Mesothelial cell of epicardium (in vitro differentiated cells): ENCODE data around the gene EZR. TPM values are rescaled to one million over a fixed set of nuclear protein-coding genes. Genes with fewer than 3 reads are reported as not detected.

ENCODE experiments used
- DNase-seq, 2 experiments: peaks; one replicate each; pipeline ENCODE4 v3.0.0; 2021; ENCODE audit warnings: low spot score in 2 of 2; ENCODE audit not compliant: unreplicated experiment in 2 of 2
- H3K27ac Mint-ChIP-seq: 2 replicates; pipeline ENCODE4 v1.8.0; 2021; ENCODE audit warnings: mixed read lengths
- H3K27me3 Mint-ChIP-seq: 2 replicates; pipeline ENCODE4 v1.8.0; 2021; ENCODE audit warnings: low read depth, mixed read lengths
- H3K36me3 Mint-ChIP-seq: 2 replicates; pipeline ENCODE4 v1.8.0; 2021; ENCODE audit warnings: mixed read lengths
- H3K4me1 Mint-ChIP-seq: 2 replicates; pipeline ENCODE4 v1.8.0; 2021; ENCODE audit warnings: mixed read lengths
- H3K4me3 Mint-ChIP-seq: 2 replicates; pipeline ENCODE4 v1.8.0; 2021; ENCODE audit warnings: mild to moderate bottlenecking, moderate library complexity, mixed read lengths
- H3K9me3 Mint-ChIP-seq: 2 replicates; pipeline ENCODE4 v1.8.0; 2021; ENCODE audit warnings: mixed read lengths
- total RNA-seq: library from RNA; stranded (reverse); gene quantifications from 3 replicates; pipeline ENCODE4 v1.2.1, GENCODE V29; 2021
- TF ChIP-seq, protein P1 (sequence below): fragments of 200-600 bp; sonication (generic); IDR thresholded peaks from one replicate; pipeline ENCODE4 v1.5.0; 2021; ENCODE audit warnings: antibody characterized with exemption; ENCODE audit not compliant: unreplicated experiment

Gene EZR
- total RNA-seq, 1 donor from 2014 or later = 195 TPM

GRCh38 chr6:158782432-158783166 is 36.6 kb downstream of the EZR start:
- TF ChIP-seq, protein P1, sequence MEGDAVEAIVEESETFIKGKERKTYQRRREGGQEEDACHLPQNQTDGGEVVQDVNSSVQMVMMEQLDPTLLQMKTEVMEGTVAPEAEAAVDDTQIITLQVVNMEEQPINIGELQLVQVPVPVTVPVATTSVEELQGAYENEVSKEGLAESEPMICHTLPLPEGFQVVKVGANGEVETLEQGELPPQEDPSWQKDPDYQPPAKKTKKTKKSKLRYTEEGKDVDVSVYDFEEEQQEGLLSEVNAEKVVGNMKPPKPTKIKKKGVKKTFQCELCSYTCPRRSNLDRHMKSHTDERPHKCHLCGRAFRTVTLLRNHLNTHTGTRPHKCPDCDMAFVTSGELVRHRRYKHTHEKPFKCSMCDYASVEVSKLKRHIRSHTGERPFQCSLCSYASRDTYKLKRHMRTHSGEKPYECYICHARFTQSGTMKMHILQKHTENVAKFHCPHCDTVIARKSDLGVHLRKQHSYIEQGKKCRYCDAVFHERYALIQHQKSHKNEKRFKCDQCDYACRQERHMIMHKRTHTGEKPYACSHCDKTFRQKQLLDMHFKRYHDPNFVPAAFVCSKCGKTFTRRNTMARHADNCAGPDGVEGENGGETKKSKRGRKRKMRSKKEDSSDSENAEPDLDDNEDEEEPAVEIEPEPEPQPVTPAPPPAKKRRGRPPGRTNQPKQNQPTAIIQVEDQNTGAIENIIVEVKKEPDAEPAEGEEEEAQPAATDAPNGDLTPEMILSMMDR = no peak
- Mint-ChIP-seq H3K9me3 (no peaks in the 10 kb centered on the region), H3K27me3 (no peaks in the 10 kb centered on the region), H3K4me3 (no peak overlapping the region), H3K27ac (peak overlapping the region; percentile 97), H3K4me1 (peaks cover 37% of the 10 kb centered on the region), H3K36me3 (peaks cover 59% of the 10 kb centered on the region)
- DNase-seq = no peak

- H3K27ac Mint-ChIP-seq = peak overlapping the region; percentile 97
- H3K4me1 Mint-ChIP-seq = peaks cover 32% of the 10 kb centered on the region
- DNase-seq = no peak
- peak overlapping the region; percentile 11 for H3K4me3 Mint-ChIP-seq
- no peaks in the 10 kb centered on the region for H3K27me3 Mint-ChIP-seq
- TF ChIP-seq, protein P1 = no peak
- peaks cover 60% of the 10 kb centered on the region for H3K36me3 Mint-ChIP-seq
- H3K9me3 Mint-ChIP-seq = no peaks in the 10 kb centered on the region
These were observed 37.3 kb downstream of the EZR start for GRCh38 chr6:158781692-158782373.

- H3K4me1 Mint-ChIP-seq = peaks cover 27% of the 10 kb centered on the region
- TF ChIP-seq, protein P1 = no peak
- no peaks in the 10 kb centered on the region for H3K27me3 Mint-ChIP-seq
- H3K4me3 Mint-ChIP-seq = peak overlapping the region; percentile 32
- no peaks in the 10 kb centered on the region for H3K9me3 Mint-ChIP-seq
- H3K36me3 Mint-ChIP-seq = peaks cover 56% of the 10 kb centered on the region
- H3K27ac Mint-ChIP-seq = peak overlapping the region; percentile 97
- DNase-seq = no peak
These were observed 38.0 kb downstream of the EZR start for GRCh38 chr6:158780988-158781691.

- no peaks in the 10 kb centered on the region for H3K9me3 Mint-ChIP-seq
- no peak overlapping the region for H3K4me3 Mint-ChIP-seq
- TF ChIP-seq, protein P1 = no peak
- DNase-seq = no peak
- peaks cover 27% of the 10 kb centered on the region for H3K4me1 Mint-ChIP-seq
- no peaks in the 10 kb centered on the region for H3K27me3 Mint-ChIP-seq
- peak overlapping the region; percentile 97 for H3K27ac Mint-ChIP-seq
- peaks cover 58% of the 10 kb centered on the region for H3K36me3 Mint-ChIP-seq
These were observed 38.8 kb downstream of the EZR start for GRCh38 chr6:158780246-158780884.

DNA sequence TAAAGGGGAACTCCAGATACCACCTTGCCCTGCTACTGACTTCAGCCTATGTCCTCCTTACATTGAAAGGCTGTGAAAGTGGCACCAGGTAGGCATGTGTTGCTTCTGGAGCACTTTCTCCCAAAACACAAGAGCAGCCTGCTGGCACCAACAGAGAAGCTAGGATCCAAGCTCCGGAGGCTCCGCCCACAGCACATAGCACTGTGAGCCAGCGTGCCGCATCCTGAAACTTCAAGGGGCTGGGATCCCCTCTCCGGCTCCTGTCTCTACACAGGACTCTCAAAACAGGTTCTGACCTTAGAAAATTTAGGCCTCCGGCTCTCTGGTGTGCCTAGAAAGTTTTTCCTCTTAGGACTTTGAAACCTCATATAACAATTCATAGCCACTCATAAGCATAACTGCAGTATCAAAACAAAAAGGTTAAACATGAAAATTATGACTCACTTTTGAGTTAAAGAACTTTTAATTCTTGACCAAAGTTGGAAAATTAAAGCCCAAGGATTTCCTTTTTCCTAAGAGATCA is 41.1 kb downstream of the EZR start:
- no peak overlapping the region for H3K4me3 Mint-ChIP-seq
- H3K4me1 Mint-ChIP-seq = peaks cover 29% of the 10 kb centered on the region
- peaks cover 57% of the 10 kb centered on the region for H3K36me3 Mint-ChIP-seq
- no peak for DNase-seq
- TF ChIP-seq, protein P1 = no peak
- peak overlapping the region; percentile 64 for H3K27ac Mint-ChIP-seq
- H3K9me3 Mint-ChIP-seq = no peaks in the 10 kb centered on the region
- no peaks in the 10 kb centered on the region for H3K27me3 Mint-ChIP-seq
